Testis (tissue), 2 donors: ENCODE data around the gene RAP2A.

Source experiments
- CTCF ChIP-seq, 3 experiments: fragments of 450-650 bp in 2 of 3; fragments of 200-600 bp in 1 of 3; sonication (generic) in 1 of 3; IDR thresholded peaks; one replicate each; pipeline ENCODE4 v1.5.1; 2016 to 2019; ENCODE audit warnings: antibody characterized with exemption in 3 of 3, mild to moderate bottlenecking in 2 of 3, moderate library complexity in 1 of 3
- POLR2A ChIP-seq: fragments of 450-650 bp; IDR thresholded peaks from one replicate; pipeline ENCODE4 v1.6.1; 2017; ENCODE audit warnings: antibody characterized with exemption, mild to moderate bottlenecking, moderate library complexity

GRCh38 chr13:97426695-97427094 lies 7.3 kb upstream of the RAP2A start:
- no peak for TF ChIP-seq CTCF (IDR thresholded peaks at IDR 0.05)
- no peak for TF ChIP-seq POLR2A
